IMR-90 (cell line): ENCODE measurements around the gene GLIPR1. TPM values are rescaled to one million over a fixed set of nuclear protein-coding genes. Genes with fewer than 3 reads are reported as not detected.

Experiments
- ATAC-seq: fragments of 200-7000 bp; cut with Tn5 transposase; 2 replicates; pipeline ENCODE4 v1.9.1; 2020; ENCODE audit warnings: low read depth, mild to moderate bottlenecking, moderate library complexity
- BruUV-seq: library from RNA; stranded (reverse); fragments of 400-500 nt; replicated peaks from 2 replicates; lab custom pipeline; 2021; lab: Mats Ljungman, UMichigan
- CTCF ChIA-PET: fragments of 300-600 bp; formaldehyde crosslinking; extraction: SDS; loops from one replicate; lab custom pipeline; 2021; ENCODE audit warnings: antibody characterized with exemption; lab: Yijun Ruan, JAX
- POLR2A ChIA-PET: fragments of 300-600 bp; sonication (Branson Sonifier 250); formaldehyde crosslinking; loops from one replicate; lab custom pipeline; 2022; ENCODE audit warnings: antibody characterized with exemption; ENCODE audit not compliant: unreplicated experiment; lab: Charles Lee
- DNase-seq: peaks from one replicate; pipeline ENCODE4 v3.0.0; 2013
- H2AFZ ChIP-seq: replicated peaks from 2 replicates; pipeline ENCODE3; 2013; ENCODE audit warnings: low read length, mild to moderate bottlenecking; ENCODE audit not compliant: poor library complexity
- H2AK5ac ChIP-seq: 2 replicates; pipeline ENCODE4 v1.6.1; 2013; ENCODE audit warnings: low read depth, low read length, inconsistent platforms
- H2AK9ac ChIP-seq: replicated peaks from 2 replicates; pipeline ENCODE3; 2013; ENCODE audit warnings: mild to moderate bottlenecking, low read depth, low read length, moderate library complexity; ENCODE audit not compliant: poor library complexity
- H2BK120ac ChIP-seq: 2 replicates; pipeline ENCODE4 v1.6.1; 2013; ENCODE audit warnings: low read depth, low read length, inconsistent platforms
- H2BK15ac ChIP-seq: 3 replicates; pipeline ENCODE4 v1.6.1; 2013; ENCODE audit warnings: low read depth, low read length, inconsistent platforms
- H2BK20ac ChIP-seq: 2 replicates; pipeline ENCODE4 v1.6.1; 2013; ENCODE audit warnings: low read depth, mild to moderate bottlenecking, inconsistent platforms, low read length, moderate library complexity
- H2BK5ac ChIP-seq: 2 replicates; pipeline ENCODE4 v1.6.1; 2013; ENCODE audit warnings: mild to moderate bottlenecking, low read depth, low read length, inconsistent platforms; ENCODE audit not compliant: poor library complexity, severe bottlenecking
- H3K14ac ChIP-seq: replicated peaks from 2 replicates; pipeline ENCODE4 v1.6.1; 2013; ENCODE audit warnings: low read depth, low read length, inconsistent platforms
- H3K18ac ChIP-seq: 2 replicates; pipeline ENCODE4 v1.6.1; 2013; ENCODE audit warnings: low read depth, low read length, control low read depth
- H3K23ac ChIP-seq: 2 replicates; pipeline ENCODE4 v1.6.1; 2013; ENCODE audit warnings: low read depth, low read length, inconsistent platforms
- H3K27ac ChIP-seq: 2 replicates; pipeline ENCODE4 v1.5.1; 2013; ENCODE audit warnings: mild to moderate bottlenecking, control low read depth, low read length; ENCODE audit not compliant: insufficient read depth
- H3K27me3 ChIP-seq: 2 replicates; pipeline ENCODE4 v1.6.1; 2013; ENCODE audit warnings: low read length; ENCODE audit not compliant: control insufficient read depth, insufficient read depth
- H3K36me3 ChIP-seq: 2 replicates; pipeline ENCODE4 v1.6.1; 2013; ENCODE audit warnings: low read length, mixed read lengths; ENCODE audit not compliant: control insufficient read depth, insufficient read depth
- H3K4ac ChIP-seq: 2 replicates; pipeline ENCODE4 v1.6.1; 2013; ENCODE audit warnings: low read depth, low read length, inconsistent platforms
- H3K4me1 ChIP-seq: 2 replicates; pipeline ENCODE4 v1.6.1; 2013; ENCODE audit warnings: low read length, mixed read lengths; ENCODE audit not compliant: control insufficient read depth, insufficient read depth
- H3K4me2 ChIP-seq: 2 replicates; pipeline ENCODE4 v1.6.1; 2013; ENCODE audit warnings: low read depth, mild to moderate bottlenecking, control low read depth, low read length, moderate library complexity
- H3K4me3 ChIP-seq: 2 replicates; pipeline ENCODE4 v1.5.1; 2013; ENCODE audit warnings: low read depth, mild to moderate bottlenecking, control low read depth, low read length, moderate library complexity; ENCODE audit not compliant: insufficient read depth
- H3K56ac ChIP-seq: 2 replicates; pipeline ENCODE4 v1.6.1; 2013; ENCODE audit warnings: low read length, inconsistent platforms; ENCODE audit not compliant: insufficient read depth; ENCODE audit errors: extremely low read depth
- H3K79me1 ChIP-seq, 2 experiments: 2 replicates each; pipeline ENCODE4 v1.6.1; 2013; ENCODE audit warnings: low read length in 2 of 2, inconsistent platforms in 1 of 2, low read depth in 1 of 2
- H3K9ac ChIP-seq: 2 replicates; pipeline ENCODE4 v1.6.1; 2013; ENCODE audit warnings: low read depth, low read length, control low read depth
- H3K9me1 ChIP-seq: 2 replicates; pipeline ENCODE4 v1.6.1; 2013; ENCODE audit warnings: low read length, inconsistent platforms; ENCODE audit not compliant: insufficient read depth
- H3K9me3 ChIP-seq: 2 replicates; pipeline ENCODE4 v1.6.1; 2013; ENCODE audit warnings: low read length; ENCODE audit not compliant: control insufficient read depth, insufficient read depth
- H4K20me1 ChIP-seq: 2 replicates; pipeline ENCODE4 v1.6.1; 2013; ENCODE audit warnings: low read length, inconsistent platforms; ENCODE audit not compliant: insufficient read depth
- H4K5ac ChIP-seq: 2 replicates; pipeline ENCODE4 v1.6.1; 2013; ENCODE audit warnings: mild to moderate bottlenecking, low read depth, low read length, control low read depth
- H4K8ac ChIP-seq, 2 experiments: 2 replicates each; pipeline ENCODE4 v1.6.1; 2013; ENCODE audit warnings: low read depth in 2 of 2, low read length in 2 of 2, control low read depth in 1 of 2, inconsistent platforms in 1 of 2
- H4K91ac ChIP-seq: 2 replicates; pipeline ENCODE4 v1.6.1; 2013; ENCODE audit warnings: low read depth, low read length, inconsistent platforms; ENCODE audit not compliant: insufficient read depth
- CEBPB ChIP-seq: IDR thresholded peaks from 2 replicates; pipeline ENCODE4 v1.6.1; 2012; ENCODE audit warnings: low read depth, low read length, improper control_type of control experiment
- ELK1 ChIP-seq: fragments of 150-350 bp; IDR thresholded peaks from 2 replicates; pipeline ENCODE4 v1.6.1; 2016; ENCODE audit warnings: low read depth, mild to moderate bottlenecking, low read length, moderate library complexity, borderline replicate concordance
- MAFK ChIP-seq: IDR thresholded peaks from 2 replicates; pipeline ENCODE4 v1.6.1; 2012; ENCODE audit warnings: low read depth, low read length, improper control_type of control experiment
- USF2 ChIP-seq: fragments of 150-350 bp; IDR thresholded peaks from 2 replicates; pipeline ENCODE4 v1.6.1; 2017; ENCODE audit warnings: mild to moderate bottlenecking, antibody characterized with exemption, low read length, low read depth
- WGBS, 2 experiments: methylation state at CpG; one replicate each; pipeline versions ENCODE4 v1.1.5 to v1.1.7; 2013; ENCODE audit warnings: missing lambda C conversion rate in 2 of 2; ENCODE audit not compliant: insufficient read length in 1 of 2; ENCODE audit errors: extremely low coverage in 2 of 2; 5-methylcytosine and 5-hydroxymethylcytosine counted together
- dilution Hi-C: fragments of 300-500 bp; cut with HindIII; formaldehyde crosslinking; loops from one replicate; pipeline ENCODE4 v1.14.3; 2018; ENCODE audit warnings: low sequenced_read_pairs; ENCODE audit not compliant: unreplicated experiment
- in situ Hi-C: fragments of 300-500 bp; cut with MboI; formaldehyde crosslinking; loops from 3 replicates; pipeline ENCODE4 v1.14.3; 2019; ENCODE audit warnings: low sequenced_read_pairs, inconsistent platforms, mixed read lengths
- intact Hi-C: fragments of 100-400 bp; cut with micrococcal nuclease; formaldehyde crosslinking; loops from 2 replicates; pipeline ENCODE4 v1.10.0; 2022
- polyA plus RNA-seq, 3 experiments: library from polyadenylated mRNA; depleted of rRNA; stranded (reverse); fragments of >200 nt; gene quantifications; 2 replicates each; pipeline ENCODE4 v1.2.3, GENCODE V29; 2012; ENCODE audit warnings: low replicate concordance in 1 of 3
- total RNA-seq: library from RNA; depleted of rRNA; stranded (reverse); fragments of >200 nt; gene quantifications from 2 replicates; pipeline ENCODE4 v1.2.3, GENCODE V29; 2012

Gene GLIPR1
- total and polyA plus RNA-seq, 2 of the 4 experiments (the other 2 are of a cell fraction) = 268 to 327 TPM

- Histone ChIP-seq H4K5ac (no peak overlapping the region), H3K27ac (no peak overlapping the region), H3K23ac (no peak overlapping the region), H3K18ac (no peak overlapping the region), H2AK9ac (no peak overlapping the region), H3K36me3 (no peaks in the 10 kb centered on the region), H3K4me3 (no peak overlapping the region), H3K9me3 (no peaks in the 10 kb centered on the region), H3K9me1 (no peaks in the 10 kb centered on the region), H3K14ac (no peak overlapping the region), H2AK5ac (no peak overlapping the region), H2BK5ac (no peak overlapping the region), H2AFZ (no peak overlapping the region), H3K79me1 (no peaks in the 10 kb centered on the region), H2BK20ac (no peak overlapping the region), H3K27me3 (no peaks in the 10 kb centered on the region), H4K20me1 (no peaks in the 10 kb centered on the region), H3K9ac (no peak overlapping the region), H3K56ac (no peak overlapping the region), H2BK120ac (no peak overlapping the region), H4K91ac (no peak overlapping the region), H4K8ac (no peak overlapping the region; a peak in 1 of 4 replicates), H3K4me2 (no peak overlapping the region), H3K4ac (no peak overlapping the region), H3K4me1 (no peaks in the 10 kb centered on the region), H2BK15ac (no peak overlapping the region)
- no TSS peak for BruUV-seq
- ATAC-seq (peak; percentile 48), DNase-seq (peak; percentile 71)
- CTCF ChIA-PET = interaction anchor here (1.1 to 1.5 kb wide), 3 partner anchors 13 to 18 kb away, joined by 3 to 5 read pairs (median 4); no protein-coding TSS in a partner anchor
- TF ChIP-seq MAFK = no peak
- TF ChIP-seq CEBPB = peak; percentile 78
- no peak for TF ChIP-seq USF2
- TF ChIP-seq ELK1 = no peak
- dilution Hi-C loops (no loop called here), intact Hi-C loops (no loop called here), in situ Hi-C loops (loop anchor here (25.0 kb wide), 1 partner anchor 919 kb away; no protein-coding TSS in a partner anchor)
- no CpG with 5 or more reads among the region's 1 CpG for WGBS, 2 experiments
- POLR2A ChIA-PET = no interaction called here
Observed at GRCh38 chr12:75542942-75543341, 62.4 kb downstream of the GLIPR1 start.
